Measurements from ENCODE around the gene SLC44A2.

- TF ChIP-seq POLR2AphosphoS5 (IDR thresholded peaks at IDR 0.05): peak in 1 of 3 donors; percentile 6
- TF ChIP-seq CTCF (IDR thresholded peaks at IDR 0.05): no peak
Measured at GRCh38 chr19:10603873-10604459, 21.4 kb upstream of the SLC44A2 start.
